MV-4-11 (cell line): ENCODE results near the gene DENND2D.
"Not testable (repeated sequence)": the region's sequence is repeated elsewhere in the genome, so short reads cannot be mapped to it uniquely, and the experiment has no call there.

Experiments
- DNase-seq: peaks from one replicate; lab custom pipeline; 2025; lab: John Stamatoyannopoulos, UW

DENND2D gene

DNA sequence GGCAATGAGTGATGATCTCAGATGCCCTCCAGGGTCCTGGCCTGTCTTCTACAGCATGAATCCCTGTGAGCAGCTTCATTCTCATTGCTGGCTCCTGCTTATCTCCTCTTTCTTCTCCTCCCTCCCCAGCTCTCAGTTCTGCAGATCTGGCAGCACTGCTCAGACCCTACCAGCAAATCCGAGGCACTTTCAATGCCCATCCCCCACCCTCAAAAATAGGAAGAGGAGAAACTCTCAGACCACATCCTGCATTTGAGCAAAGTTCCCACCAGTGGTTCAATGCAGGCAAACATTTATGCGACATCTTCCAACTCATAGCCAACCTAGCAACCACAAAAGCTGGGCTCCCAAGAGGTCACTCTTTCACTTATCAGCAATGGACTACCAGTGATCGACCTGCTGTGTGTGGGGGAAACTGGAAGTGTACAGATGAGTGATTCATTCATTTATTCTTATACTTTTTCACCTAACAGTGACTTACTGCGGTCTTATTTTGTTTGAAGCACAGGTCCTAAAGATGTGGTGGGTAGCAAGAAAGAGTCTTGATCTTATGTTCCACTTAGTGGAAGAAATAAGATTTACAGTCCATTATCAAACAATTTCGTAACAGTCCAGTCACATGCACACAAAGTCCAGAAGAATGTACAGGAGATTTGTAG lies 21.3 kb upstream of the DENND2D start:
- peak; percentile 96 for DNase-seq

DNA sequence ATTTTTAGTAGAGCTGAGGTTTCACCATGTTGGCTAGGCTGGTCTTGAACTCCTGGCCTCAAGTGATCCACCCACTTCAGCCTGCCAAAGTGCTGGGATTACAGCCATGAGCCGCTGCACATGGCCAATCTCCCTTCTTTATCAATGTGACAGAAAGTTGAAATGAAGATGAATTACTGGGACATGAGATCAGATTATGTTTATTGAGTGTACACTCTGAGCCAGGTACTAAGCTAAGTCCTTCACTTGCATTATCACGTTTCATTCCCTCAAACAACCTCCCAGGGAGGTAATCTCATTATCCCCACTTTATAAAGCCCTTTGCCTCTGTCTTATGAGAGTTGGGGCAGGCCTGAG lies 20.8 kb upstream of the DENND2D start:
- DNase-seq = no peak

DNA sequence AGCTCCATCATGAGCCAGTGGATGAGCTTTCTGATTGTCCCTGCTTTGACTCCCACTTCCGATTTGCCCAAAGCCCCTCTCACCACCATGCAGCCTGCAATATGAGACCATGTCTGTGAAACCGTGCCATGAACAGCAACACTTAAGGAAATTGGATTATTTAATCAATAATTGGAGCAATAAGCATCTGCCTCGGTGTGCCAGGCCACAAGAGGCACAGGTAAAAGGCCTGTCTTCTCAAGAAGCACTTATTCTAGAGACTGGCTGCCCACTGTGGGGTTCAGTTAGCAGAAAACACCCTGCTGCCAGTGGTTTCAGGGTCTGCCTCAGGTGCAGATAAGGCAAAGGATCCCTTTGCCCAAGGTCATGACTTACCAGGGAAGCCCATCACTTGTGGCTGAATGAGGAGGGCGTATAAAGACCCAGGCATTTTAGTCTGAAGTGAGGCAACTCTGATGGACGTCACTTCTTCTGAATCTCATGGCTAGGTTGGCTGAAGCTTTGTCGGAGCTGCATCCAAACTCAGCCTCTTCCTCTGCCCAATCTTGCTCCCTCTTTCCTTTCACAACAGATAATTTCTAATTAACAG lies 19.9 kb upstream of the DENND2D start:
- DNase-seq = no peak

DNA sequence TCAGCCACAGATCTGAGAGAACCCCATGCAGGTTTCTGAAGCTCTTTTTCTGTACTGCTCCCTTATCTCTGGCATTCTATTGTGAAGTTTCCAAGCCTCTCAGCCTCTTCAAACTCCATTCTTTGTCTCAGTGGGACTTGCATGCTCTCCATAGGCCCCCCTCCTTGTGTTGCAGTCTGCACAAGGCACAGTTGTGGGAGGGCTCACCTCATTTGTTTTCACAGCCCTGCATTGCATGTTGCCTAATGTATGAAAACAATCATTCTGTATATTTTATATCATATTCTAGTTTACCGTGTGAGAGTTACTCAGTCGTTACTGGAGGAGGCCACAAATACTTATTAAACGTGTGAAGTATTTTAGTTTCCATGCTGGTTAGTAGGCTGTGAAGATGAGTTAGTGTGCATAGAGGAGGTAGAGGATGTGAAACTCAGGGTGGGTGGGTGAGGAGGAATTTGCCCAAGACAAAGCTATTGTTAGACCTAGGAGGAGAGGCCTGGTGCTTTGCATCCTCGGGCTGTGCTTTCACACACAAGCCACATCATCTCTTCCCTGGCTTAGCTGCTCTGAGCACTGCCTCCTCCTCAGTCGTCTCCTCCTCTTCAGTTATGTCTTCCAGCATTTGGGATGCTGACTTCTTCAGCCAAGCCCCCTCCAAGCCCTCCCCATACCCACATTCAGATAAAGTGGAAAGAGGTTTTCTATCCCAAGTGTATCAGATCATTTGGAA lies 19.3 kb upstream of the DENND2D start:
- peak; percentile 93 for DNase-seq

DNA sequence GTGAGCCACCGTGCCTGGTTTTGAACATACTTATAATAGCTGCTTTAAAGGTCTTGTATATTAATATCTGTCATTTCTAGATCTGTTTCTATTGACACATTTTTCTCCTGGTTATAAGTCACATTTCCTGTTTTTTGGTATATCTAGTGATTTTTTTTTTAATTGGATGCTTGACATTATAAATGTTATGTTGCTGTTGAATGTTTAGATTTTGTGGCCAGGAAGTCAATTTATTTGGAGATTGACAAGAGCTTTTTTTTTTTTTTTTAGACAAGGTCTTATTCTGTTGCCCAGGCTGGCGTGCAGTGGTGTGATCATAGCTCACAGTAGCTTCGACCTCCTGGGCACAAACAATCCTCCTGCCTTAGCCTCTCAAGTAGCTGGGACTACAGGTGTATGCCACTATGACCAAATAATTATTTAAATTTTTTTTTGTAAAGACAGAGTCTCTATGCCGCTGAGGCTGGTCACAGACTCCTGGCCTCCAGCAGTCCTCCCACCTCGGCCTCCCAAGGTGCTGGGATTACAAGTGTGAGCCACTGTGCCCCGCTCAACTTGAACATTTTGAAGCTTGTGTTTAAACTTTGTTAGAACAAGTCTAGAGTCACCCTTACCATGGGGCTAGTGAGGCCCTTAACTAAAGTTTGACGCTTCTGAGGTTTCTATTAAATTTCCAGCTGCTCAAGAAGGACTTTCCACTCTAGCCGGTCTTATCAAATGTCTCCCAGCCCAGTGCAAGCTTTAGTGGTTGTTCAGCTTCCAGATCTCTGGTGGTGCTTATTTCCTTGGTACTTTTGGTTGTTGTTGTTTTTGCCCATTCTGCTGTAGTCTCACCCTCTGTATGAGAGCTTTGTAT lies 18.5 kb upstream of the DENND2D start:
- DNase-seq = peak; percentile 7

DNA sequence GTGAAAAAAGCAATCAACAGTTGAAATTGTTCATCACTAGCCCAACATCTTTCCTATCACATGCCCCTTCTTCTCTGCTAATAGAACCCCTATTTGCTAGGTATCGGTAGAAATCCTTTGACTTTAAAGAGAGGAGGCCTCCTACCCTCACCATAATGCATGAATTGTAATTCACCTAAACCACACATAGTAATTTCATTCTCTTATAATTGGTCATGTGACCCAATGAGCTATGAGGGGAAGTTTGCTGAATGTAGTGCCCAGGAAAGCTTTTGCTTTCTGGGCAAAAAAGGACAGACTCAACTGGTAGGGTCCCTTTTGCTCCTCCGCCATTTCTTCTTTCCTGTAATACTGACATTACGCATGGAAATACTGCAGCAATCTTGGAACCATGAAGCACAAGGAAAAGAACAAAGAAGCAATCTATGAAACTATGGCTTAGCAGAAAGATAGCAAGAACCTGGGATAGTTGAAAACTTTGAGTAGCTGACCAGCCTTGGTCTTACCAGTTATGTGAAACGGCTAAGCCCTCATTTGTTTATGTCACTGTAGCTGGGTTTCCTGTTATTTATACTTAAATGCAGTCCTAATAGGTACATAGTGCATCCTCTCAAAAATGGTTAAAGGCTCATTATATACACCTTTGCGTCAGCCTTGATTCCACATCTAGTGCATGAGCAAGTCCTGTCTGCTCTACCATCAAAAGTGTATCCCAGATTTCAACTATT lies 16.9 kb upstream of the DENND2D start:
- no peak for DNase-seq

DNA sequence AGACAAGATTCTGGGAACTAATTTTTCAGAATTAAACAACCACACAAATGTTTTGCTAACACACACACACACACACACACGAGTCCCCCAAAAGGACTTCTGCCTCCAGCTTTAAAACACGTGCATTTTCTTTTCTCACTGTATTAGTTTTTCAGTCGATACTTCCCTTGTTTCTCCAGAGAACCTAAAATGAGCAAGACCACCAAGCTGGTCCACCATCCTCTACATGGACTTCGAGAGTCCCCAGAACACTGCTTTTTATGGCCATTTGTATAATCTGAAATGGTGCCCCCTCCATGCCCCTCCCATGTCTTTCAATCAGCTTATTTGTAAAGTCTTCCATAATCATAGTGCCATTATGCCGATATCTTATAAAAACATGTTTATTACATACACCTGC lies 16.3 kb upstream of the DENND2D start:
- DNase-seq = no peak

DNA sequence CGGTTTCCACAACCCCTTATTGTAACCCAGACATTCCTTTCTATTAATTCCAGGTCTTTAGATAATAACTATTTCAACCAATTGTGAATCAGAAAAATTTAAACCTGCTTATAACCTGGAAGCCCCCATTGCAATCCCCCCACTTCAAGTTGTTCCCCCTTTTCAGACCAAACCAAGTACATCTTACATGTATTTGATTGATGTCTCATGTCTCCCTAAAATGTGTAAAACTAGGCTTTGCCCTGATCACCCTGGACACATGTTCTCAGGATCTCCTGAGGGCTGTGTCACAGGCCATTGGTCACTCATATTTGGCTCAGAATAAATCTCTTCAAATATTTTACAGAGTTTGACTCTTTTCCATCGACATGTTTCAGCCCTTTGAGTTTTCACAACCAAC lies 14.8 kb upstream of the DENND2D start:
- not testable (repeated sequence) for DNase-seq

DNA sequence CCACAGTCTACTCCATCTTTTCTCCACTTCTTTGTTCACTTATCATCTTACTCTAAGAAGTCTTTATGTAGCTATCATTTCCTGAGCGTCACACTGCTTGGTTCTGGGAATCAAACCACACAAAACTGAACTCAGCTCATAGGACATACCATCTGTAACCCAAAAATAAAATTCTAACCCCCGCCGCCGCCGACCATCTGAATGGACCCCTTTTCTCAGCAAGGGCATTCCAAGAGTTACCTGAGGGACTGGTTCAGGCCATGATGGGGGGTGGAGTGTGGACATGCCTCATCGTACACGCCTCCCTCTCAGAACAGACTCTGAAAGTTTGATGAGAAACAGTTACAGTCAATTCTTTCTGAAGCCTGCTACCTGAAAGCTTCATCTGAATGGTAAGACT lies 14.4 kb upstream of the DENND2D start:
- DNase-seq = no peak

DNA sequence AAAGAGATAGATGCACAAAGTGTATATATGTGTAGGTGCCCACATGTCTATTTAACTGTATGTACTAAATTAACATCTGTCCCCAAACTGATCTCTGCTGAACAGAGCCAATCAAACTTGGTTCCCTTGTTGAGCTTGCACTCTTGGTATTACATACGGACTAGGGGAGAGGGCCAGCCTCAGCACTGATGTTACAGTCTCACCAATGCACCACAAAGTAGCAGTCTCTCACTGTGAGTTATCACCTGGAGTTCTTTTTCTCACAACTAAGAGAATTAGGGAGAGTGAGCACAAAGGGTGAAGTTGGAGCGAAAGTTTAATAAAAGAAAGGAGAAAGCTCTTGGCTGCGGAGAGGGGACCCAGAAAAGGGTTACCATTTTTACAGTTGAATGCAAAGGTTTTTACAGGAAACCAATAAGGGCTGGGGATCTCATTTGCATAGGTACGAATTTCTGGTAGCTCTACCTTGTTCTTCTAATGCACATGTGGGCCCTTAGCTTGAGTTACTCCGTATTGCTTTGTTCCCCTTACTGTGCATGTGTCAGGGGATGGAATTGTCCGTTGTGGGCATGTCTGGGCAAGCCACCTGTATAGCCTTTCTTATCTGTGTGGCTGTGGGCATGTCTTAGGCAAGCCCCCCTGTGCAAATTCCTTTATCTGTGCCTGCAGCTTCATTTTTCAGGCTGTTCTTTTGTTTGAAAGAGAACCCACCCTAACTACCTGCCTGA lies 13.8 kb upstream of the DENND2D start:
- DNase-seq = peak; percentile 42

DNA sequence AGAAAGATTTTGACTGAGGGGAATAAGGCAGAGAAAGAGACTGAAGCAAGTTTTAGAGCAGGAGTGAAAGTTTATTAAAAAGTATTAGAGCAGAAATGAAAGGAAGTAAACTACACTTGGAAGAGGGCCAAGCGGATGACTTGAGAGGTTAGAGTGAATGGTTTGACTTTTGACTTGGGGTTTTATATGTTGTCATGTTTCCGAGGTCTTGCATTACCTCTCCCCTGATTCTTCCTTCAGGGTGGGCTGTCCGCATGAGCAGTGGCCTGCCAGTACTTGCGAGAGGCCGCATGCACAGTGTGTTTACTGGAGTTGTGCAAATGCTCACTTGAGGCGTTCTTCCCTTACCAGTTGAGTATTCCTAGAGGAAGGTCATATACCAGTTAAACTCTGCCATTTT lies 13.0 kb upstream of the DENND2D start:
- peak; percentile 57 for DNase-seq

DNA sequence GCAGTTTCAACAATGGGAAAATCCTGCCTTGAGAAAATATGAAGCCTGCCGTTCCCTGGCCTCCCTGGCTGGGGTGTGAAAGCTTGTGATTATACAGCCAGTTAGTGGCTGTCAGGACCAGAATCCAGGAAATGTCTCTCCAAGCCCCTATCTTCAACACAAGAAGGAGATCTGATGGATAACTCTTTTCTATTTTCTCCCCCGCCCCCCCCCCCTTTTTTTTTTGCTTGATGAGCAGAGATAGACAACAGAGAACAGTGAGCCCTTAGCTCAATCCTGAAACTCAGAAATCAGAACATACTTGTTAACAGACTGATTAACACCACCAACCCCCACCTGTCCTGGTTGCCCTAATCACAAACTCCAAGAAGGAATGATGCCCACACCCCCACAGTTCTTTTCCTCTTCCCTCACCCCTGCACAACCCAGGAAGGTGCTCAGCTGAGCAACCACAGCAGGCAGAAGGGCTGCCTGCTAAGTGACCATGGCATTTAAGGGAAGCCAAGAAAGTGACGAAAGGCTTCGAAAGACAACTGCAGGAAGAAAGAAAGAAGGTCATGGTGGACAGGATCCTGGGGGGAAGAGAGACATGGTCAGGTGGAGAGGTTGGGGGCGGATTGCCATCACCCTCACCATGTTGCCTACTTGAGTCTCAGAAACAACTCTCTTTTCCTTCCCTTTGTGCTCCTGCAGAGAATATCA lies 12.3 kb upstream of the DENND2D start:
- peak; percentile 37 for DNase-seq

DNA sequence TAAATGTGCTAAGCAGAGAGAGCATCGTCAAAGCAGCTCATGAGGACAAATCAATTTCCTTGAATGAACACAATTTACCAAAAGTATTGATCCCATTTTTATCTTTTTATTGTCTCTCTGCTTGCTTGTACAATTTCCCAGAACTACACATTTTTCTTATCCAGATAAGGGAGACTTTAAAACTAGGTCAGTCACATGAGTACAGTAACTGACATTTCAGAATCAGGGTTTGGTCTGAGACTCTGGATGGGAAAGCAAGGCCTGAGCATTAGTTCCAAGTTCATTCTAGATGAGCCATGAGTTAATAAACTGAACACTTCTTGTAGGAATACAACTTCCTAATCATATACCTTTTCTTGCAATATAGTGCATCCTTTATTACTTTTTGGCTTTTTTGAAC lies 11.5 kb upstream of the DENND2D start:
- no peak for DNase-seq

DNA sequence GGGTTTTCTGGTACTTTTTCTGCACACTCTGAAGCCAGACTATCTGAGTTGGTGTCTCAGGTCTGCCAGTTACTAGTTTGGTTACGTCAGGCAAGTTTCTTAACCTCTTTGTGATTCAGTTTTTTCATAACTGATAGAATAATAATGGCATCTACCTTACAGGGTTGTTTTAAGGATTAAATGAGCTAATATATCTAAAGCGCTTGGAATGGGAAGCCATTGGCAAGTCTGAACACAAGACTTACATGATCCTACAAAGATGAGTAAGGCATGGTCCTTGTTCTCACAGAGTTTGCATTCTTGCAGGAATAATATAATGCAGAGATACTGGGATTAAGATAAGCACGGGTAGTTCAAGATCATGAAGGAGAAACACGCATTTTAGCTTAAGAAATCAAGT lies 9.2 kb upstream of the DENND2D start:
- no peak for DNase-seq

DNA sequence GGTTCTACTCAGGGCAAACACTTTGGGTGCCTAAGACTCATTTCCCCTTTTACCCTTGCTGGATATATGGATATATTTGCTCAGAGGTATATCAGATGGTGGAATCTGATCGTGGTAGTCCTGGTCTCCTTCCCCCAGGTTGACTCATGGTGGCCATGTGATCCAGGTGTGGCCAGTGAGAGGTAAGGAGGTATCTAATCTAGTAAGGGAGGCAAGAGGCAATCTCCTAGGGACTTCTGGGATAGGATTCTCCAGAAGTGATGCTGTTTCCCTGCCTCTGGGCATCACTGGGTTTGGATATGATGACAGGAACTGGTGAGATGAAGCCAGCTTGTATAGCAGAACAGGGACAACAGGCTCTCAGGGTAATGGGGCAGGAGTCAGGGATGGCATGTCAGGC lies 8.5 kb upstream of the DENND2D start:
- no peak for DNase-seq

DNA sequence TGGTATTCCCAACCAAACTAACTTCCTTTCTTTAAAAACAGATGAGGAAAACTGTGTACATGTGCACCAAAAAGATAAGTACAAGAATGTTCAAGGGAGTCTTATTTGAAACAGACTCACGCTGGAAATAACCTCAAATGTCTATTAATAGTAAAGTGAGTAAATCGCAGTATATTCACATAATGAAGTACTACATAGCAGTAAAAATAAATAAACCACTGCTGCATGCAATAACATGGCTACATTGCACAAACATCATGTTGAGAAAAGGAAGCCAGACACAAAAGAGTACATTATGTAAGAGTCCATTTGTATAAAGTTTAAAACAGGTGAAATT lies 5.2 kb upstream of the DENND2D start:
- DNase-seq = peak; percentile 72

DNA sequence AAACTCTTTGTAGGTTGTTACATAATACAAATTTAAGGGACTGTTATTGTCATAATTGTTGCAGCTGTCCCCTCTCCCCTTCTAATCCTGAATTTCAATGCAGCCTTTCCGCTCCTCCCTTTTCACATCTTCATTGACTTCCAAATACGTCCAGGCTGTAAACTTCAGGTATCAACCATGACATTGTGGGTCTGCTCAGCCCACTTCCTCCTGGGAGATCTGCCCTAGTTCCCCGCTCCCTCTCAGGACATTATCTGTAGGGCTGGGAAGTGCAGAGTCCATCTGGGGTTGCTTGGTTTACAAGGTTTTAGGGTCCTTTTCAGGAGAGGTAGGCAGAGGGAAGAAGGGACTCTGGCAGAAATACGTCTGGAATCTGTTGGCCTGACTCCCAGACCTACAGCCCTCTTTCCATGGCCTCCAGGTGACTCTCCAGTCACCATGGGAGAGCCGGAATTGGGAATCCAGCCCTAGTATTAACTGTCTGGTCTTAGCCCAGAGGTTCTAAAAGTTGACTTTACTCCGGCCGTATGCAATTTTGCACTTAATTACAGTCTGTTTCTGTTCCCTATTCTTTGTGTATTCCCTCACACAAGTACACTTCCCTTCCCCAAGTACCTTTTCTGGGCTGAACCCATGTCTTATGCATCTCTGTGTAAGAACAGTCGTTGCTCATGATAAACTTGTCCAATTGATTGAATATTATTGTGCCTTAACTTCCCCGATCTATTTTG lies 4.7 kb upstream of the DENND2D start:
- peak; percentile 87 for DNase-seq

DNA sequence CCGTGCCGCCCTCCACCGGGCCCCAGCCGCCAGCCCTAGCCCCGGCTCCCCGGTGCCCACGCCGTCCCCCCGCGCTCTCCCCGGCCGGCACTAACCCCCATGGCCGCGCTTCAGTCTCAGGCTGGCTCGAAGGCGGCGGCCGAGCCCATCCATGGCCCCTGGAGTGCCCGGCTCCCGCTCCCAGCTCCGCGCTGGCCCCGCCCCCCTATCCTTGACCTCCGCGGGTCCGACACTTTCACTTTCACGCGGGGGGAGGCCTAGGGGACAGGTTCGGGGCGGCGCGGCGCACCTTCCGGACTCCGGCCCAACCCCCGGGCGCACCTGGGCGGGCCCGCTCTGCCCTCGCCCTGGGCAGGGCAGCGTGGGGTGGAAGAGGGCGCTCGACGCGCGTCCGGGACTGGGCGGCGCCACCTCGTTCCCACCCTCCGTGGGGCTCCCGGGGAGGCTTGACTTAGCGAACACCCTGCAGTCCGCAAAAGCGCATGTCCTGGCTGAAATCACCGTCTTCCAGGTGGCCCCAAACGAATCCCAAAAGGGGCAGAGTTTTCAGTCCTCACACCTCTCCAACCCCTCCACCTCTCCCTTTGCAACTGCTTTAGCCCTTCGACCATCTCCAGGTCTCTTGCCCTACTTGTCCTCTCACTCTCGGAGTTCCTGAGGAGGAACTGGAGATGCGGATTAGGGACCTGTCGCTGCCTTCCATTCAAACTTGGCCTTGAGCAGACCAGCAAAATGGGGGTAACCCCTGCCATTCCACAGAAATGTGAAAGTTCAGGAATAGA lies 3.9 kb upstream of the DENND2D start:
- DNase-seq = peak; percentile 37

DNA sequence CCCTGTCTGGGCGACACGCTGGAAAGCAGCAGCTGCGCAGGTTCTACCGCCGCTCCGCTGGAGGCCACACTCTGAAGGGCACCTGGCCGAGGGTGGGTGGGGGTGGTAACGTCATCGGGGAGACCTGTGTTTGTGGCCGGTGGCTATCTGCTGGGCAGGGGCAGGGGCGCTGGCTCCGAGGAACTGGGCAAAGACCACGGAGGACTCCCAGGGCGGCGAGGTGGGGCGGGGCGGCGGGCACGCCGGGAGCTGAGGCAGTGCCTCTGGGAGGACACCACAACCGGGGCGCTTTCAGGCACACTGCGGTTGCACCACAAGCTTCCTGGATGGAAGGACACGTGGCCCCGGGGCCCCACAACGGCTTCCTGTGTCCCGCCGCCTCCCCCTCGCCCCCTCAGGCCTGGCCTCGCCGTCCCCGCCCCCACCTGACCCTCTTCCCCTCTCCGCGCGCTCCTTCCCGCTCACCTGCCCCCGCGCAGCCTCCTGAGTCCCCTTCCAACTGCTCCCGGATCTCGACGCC lies 3.3 kb upstream of the DENND2D start:
- peak; percentile 95 for DNase-seq
